Adrenal gland (tissue), 12 donors: Measurements from ENCODE around the gene GMPPA. TPM values are rescaled to one million over a fixed set of nuclear protein-coding genes. Genes with fewer than 3 reads are reported as not detected.

Experiments used
- DNase-seq, 7 donors: peaks; one replicate each; pipeline ENCODE4 v3.0.0-alpha.2; 2019 to 2020
- H3K27ac ChIP-seq, 5 donors: fragments of 200-600 bp; sonication (generic) in 4 of 5; 1 replicate in 3 of 5; 2 replicates in 2 of 5; pipeline versions ENCODE4 v1.5.1 to v1.8.0; 2016 to 2020; ENCODE audit warnings: mild to moderate bottlenecking in 1 of 5
- H3K27me3 ChIP-seq: fragments of 200-600 bp; 2 replicates; pipeline ENCODE4 v1.8.0; 2021
- H3K36me3 ChIP-seq, 2 donors: fragments of 200-600 bp; replicated peaks in 1 of 2; 1 replicate in 1 of 2; 2 replicates in 1 of 2; pipeline versions ENCODE4 v1.5.1 to v1.8.0; 2018 to 2022
- H3K4me1 ChIP-seq, 2 donors: fragments of 200-600 bp; replicated peaks in 1 of 2; 1 replicate in 1 of 2; 2 replicates in 1 of 2; pipeline versions ENCODE4 v1.5.1 to v1.8.0; 2018 to 2021
- H3K4me3 ChIP-seq, 4 donors: fragments of 200-600 bp; sonication (generic) in 3 of 4; one replicate each; pipeline ENCODE4 v1.5.1; 2016 to 2018
- H3K9me3 ChIP-seq, 3 donors: fragments of 200-600 bp; sonication (generic) in 1 of 3; replicated peaks in 1 of 3; 1 replicate in 2 of 3; 2 replicates in 1 of 3; pipeline versions ENCODE4 v1.5.1 to v1.8.0; 2016 to 2021
- POLR2A ChIP-seq, 2 donors: fragments of 450-650 bp; IDR thresholded peaks; one replicate each; pipeline ENCODE4 v1.6.1; 2017; ENCODE audit warnings: antibody characterized with exemption in 2 of 2, mild to moderate bottlenecking in 2 of 2, moderate library complexity in 1 of 2
- WGBS, 4 donors: extraction: QIAGEN DNeasy Blood & Tissue Kit in 2 of 4; methylation state at CpG; one replicate each; pipeline versions ENCODE4 v1.1.5 to v1.1.7; 2013 to 2017; 5-methylcytosine and 5-hydroxymethylcytosine counted together
- intact Hi-C, 2 donors: fragments of 100-400 bp; cut with DNase I; formaldehyde crosslinking; loops; one replicate each; pipeline versions ENCODE4 v1.14.1 to v1.15.0; 2022 to 2023
- polyA plus RNA-seq, 3 donors: library from polyadenylated mRNA; stranded (reverse); fragments of 200-250 nt in 2 of 3; fragments of 350-450 nt in 1 of 3; fragmentation: Illumina TruSeq in 1 of 3; extraction: RNeasy Lipid Tissue Mini Kit (QIAGEN cat#74804) in 1 of 3; gene quantifications; one replicate each; pipeline ENCODE4 v1.2.3, GENCODE V29; 2013 to 2014
- total RNA-seq, 9 donors: library from RNA; depleted of rRNA in 4 of 9; stranded (reverse); fragments of >200 nt in 4 of 9; fragments of 120-200 nt in 1 of 9; fragmentation: NEBNext Ultra II Directional in 1 of 9; extraction: Animal tissue kit (Norgen Biotek cat#: 25700) in 1 of 9; gene quantifications; one replicate each; pipeline versions ENCODE4 v1.1.0 to v1.2.4, GENCODE V29; 2013 to 2023
- TF ChIP-seq, protein P1 (sequence below), 6 experiments: fragments of 450-650 bp in 4 of 6; fragments of 200-600 bp in 2 of 6; sonication (generic) in 1 of 6; IDR thresholded peaks; 1 replicate in 5 of 6; 2 replicates in 1 of 6; pipeline versions ENCODE4 v1.5.1 to v1.8.0; 2016 to 2021; ENCODE audit warnings: antibody characterized with exemption in 6 of 6, mild to moderate bottlenecking in 2 of 6, moderate library complexity in 1 of 6
- donor health status: healthy with polysubstance abuse.
- donor health status: Bipolar disorder and iron deficiency.
- donor health status: DM: yes; HTN: yes; CAD: no.
- donor health status: DM: no; HTN: no; CAD: no.
- donor health status: DM: no; HTN: no; CAD: no.
- donor health status: DM: yes; HTN: yes; CAD: no.

GMPPA gene
- total and polyA plus RNA-seq, 12 donors, result 23.0 to 72.2 (median 35.3) TPM

DNA sequence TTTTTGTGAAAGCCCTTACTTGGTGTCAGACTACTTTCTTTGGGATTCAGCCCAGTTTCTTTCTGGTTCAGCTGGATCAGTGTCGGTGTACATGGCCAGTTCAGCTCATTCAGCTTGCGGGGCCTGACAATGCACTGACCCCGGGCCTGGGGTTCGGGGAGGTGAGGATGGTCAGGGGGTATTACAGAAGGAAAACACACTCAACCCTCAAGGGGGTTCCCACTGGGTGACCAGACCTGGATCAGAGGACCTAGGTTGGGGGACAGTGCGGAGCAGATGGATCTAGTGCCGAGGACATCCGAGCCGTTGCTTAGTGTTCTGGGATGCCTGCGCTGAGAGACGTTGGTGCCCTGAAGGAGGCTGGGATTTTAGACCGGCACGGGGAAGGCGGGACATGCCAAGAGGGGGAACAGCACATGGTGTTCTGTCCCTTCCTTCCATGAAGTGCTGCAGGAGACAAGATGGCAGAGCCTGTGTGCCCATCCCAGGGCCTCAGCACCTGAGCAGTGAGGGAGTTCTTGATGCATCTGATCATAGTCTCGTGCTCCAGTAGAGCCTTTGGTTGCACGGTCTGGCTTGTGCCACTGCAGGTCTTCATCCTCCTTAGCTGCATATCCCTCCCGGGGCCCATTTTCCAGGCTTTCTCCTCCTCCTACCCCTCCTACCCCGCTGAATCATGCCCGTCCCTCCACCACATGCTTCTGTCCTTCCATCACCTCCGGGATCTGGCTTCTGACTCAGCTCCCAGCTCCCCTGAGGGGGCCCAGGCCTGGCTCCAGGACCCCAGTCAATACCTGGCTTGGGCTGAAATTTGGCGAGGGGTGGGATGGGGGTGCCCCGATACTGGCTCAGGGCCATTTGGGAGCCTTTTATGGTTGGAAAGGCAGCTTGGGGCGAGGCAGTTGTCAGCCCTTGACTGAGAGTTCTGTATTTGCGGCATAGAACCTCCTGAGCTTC lies 46.1 kb upstream of the GMPPA start:
- Histone ChIP-seq H3K4me3 (no peak overlapping the region), H3K27me3 (peaks cover 18% of the 10 kb centered on the region), H3K4me1 (no peaks in the 10 kb centered on the region), H3K9me3 (no peaks in the 10 kb centered on the region), H3K27ac (peak overlapping the region in 2 of 5 donors; percentile 34 to 49), H3K36me3 (no peaks in the 10 kb centered on the region)
- TF ChIP-seq, protein P1, sequence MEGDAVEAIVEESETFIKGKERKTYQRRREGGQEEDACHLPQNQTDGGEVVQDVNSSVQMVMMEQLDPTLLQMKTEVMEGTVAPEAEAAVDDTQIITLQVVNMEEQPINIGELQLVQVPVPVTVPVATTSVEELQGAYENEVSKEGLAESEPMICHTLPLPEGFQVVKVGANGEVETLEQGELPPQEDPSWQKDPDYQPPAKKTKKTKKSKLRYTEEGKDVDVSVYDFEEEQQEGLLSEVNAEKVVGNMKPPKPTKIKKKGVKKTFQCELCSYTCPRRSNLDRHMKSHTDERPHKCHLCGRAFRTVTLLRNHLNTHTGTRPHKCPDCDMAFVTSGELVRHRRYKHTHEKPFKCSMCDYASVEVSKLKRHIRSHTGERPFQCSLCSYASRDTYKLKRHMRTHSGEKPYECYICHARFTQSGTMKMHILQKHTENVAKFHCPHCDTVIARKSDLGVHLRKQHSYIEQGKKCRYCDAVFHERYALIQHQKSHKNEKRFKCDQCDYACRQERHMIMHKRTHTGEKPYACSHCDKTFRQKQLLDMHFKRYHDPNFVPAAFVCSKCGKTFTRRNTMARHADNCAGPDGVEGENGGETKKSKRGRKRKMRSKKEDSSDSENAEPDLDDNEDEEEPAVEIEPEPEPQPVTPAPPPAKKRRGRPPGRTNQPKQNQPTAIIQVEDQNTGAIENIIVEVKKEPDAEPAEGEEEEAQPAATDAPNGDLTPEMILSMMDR (IDR thresholded peaks at IDR 0.05), result no peak
- TF ChIP-seq POLR2A (IDR thresholded peaks at IDR 0.05), result no peak
- peak in 1 of 7 donors; percentile 70 for DNase-seq
- intact Hi-C loops, result no loop called here
- WGBS, 4 donors, result 72 to 75% (median 72%) methylated on average over 19 to 23 of the region's 23 CpGs

DNA sequence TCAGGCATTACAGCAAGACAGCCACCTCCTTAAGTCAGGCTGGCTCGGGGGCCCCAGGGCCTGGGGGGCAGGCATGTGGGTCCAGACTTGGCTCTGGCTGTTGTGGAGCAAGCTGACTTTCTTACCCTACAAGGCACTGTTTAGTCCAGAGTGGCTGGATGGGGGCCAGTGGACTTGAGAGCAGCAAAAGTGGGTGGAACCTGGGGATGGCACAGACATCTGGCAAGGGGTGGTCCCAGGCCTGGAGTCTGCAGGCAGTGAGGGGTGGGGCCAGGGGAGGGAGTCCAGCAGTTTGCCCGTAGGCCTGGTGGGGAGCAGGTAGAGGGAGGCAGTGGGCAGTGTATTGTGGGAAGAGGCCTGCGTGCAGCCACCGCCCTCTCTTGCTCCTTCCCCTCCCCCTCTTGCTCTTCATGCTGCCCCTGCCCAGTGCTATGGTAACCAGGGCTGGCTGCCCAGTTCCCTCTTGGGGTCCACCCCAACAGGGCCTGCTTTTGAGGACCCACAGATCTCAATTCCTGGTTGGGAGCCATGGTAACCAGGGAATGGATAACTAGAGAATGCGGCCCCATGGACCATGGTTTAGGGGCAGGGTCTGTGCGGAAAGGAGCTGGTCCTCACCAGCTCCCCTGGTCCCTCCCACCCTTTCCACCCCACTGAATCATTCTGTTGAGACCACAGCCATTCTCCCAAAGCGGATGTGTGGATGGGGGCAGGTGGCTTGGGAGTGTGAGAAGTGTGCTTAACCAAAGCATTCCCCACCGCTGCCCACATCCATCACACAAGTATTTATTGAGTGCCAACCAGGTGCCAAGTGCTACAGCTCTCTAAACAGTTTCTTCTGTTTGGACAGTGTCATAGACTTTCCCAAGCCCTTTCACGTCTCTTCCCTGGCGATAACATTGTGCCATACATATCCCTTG lies 44.8 kb upstream of the GMPPA start:
- peak in 1 of 7 donors; percentile 88 for DNase-seq
- Histone ChIP-seq H3K4me1 (no peaks in the 10 kb centered on the region), H3K27me3 (peaks cover 5% of the 10 kb centered on the region), H3K27ac (peak overlapping the region in 2 of 5 donors; percentile 49 to 58), H3K36me3 (no peaks in the 10 kb centered on the region), H3K4me3 (no peak overlapping the region), H3K9me3 (no peaks in the 10 kb centered on the region)
- intact Hi-C loops, result no loop called here
- TF ChIP-seq, protein P1 (IDR thresholded peaks at IDR 0.05), result no peak
- TF ChIP-seq POLR2A (IDR thresholded peaks at IDR 0.05), result no peak
- WGBS, 4 donors, result 75 to 82% (median 77%) methylated on average over 6 to 10 of the region's 10 CpGs

DNA sequence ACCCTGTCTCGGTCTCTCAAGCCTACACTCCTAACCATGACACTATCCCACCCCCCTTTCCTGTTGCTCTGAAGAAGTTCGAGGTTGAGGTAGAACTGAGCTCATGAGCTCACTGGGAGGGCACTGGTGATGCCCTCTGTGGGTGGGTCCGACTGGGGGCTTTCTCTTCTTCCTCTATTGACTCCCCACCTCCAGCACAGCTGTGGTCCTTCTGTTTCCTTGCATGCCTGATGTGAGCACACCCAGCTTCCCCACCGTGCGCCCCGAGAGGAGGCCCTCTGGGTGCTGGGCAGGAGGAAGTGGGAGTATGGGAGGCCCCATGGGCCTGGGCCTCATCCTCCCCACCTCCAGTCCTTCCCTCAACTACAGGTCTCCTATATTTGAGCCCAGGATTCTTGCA lies 43.1 kb upstream of the GMPPA start:
- no peak overlapping the region for H3K27ac ChIP-seq
- no peak for DNase-seq
- H3K9me3 ChIP-seq, result no peaks in the 10 kb centered on the region
- intact Hi-C loops, result loop anchor here in 1 of 2 donors (5.0 kb wide), 1 partner anchor 77 kb away; no protein-coding TSS in a partner anchor
- TF ChIP-seq, protein P1 (IDR thresholded peaks at IDR 0.05), result no peak
- TF ChIP-seq POLR2A (IDR thresholded peaks at IDR 0.05), result no peak
- H3K27me3 ChIP-seq, result no peaks in the 10 kb centered on the region
- WGBS, 4 donors, result 71 to 76% (median 75%) methylated on average over 3 to 6 of the region's 6 CpGs
- H3K36me3 ChIP-seq, result no peaks in the 10 kb centered on the region
- H3K4me1 ChIP-seq, result no peaks in the 10 kb centered on the region
- no peak overlapping the region for H3K4me3 ChIP-seq
